ENCODE measurements around the gene CTSH. TPM values are rescaled to one million over a fixed set of nuclear protein-coding genes. Genes with fewer than 3 reads are reported as not detected.
"Not testable (repeated sequence)": the region's sequence is repeated elsewhere in the genome, so short reads cannot be mapped to it uniquely, and the experiment has no call there.

The CTSH gene
- total RNA-seq, 1 experiment from 2014 or later = 536 TPM

- no peak for DNase-seq (ENCODE audit: low spot score)
Observed at GRCh38 chr15:78889000-78889399, 55.8 kb downstream of the CTSH start.

GRCh38 chr15:78881681-78882080 is 63.2 kb downstream of the CTSH start:
- DNase-seq (ENCODE audit: low spot score) = no peak

- DNase-seq (ENCODE audit: low spot score) = no peak
Observed at GRCh38 chr15:78880813-78881212, 64.0 kb downstream of the CTSH start.

- DNase-seq (ENCODE audit: low spot score) = no peak
Observed at GRCh38 chr15:78880242-78880533, 64.7 kb downstream of the CTSH start.

GRCh38 chr15:78879517-78880241 is 65.2 kb downstream of the CTSH start:
- no peak for DNase-seq (ENCODE audit: low spot score)

- DNase-seq (ENCODE audit: low spot score) = no peak
Observed at GRCh38 chr15:78878356-78878755, 66.5 kb downstream of the CTSH start.

- DNase-seq (ENCODE audit: low spot score) = not testable (repeated sequence)
Observed at GRCh38 chr15:78876954-78877353, 67.9 kb downstream of the CTSH start.

- DNase-seq (ENCODE audit: low spot score) = no peak
Observed at GRCh38 chr15:78875107-78875914, 69.5 kb downstream of the CTSH start.

GRCh38 chr15:78873793-78874765 is 70.8 kb downstream of the CTSH start:
- DNase-seq (ENCODE audit: low spot score) = no peak

- peak; percentile 89 for DNase-seq (ENCODE audit: low spot score)
Observed at GRCh38 chr15:78872972-78873792, 71.7 kb downstream of the CTSH start.

GRCh38 chr15:78872155-78872971 is 72.5 kb downstream of the CTSH start, which contains the start of gene MORF4L1:
TSS of gene MORF4L1 (plus strand) at chr15:78872890. CDS start at chr15:78873018, 128 bp downstream.
- peak; percentile 96 for DNase-seq (ENCODE audit: low spot score)

- DNase-seq (ENCODE audit: low spot score) = not testable (repeated sequence)
Observed at GRCh38 chr15:78871483-78872127, 73.2 kb downstream of the CTSH start.

Small RNA genes within 50 kb of the gene (small RNA-seq; reads per million reads assigned to genes)
- gene RNU6-415P = not detected

Other genes with a start within 250 kb of the CTSH start
- gene ADAMTS7, start 133.6 kb downstream of the CTSH start, total RNA-seq (2014; rRNA removed; shearing (Covaris generic)) = 0.50 and 0.69 TPM in 2 replicates
- 135 and 142 TPM in 2 replicates for gene MORF4L1, start 72.2 kb downstream of the CTSH start, total RNA-seq (2014; rRNA removed; shearing (Covaris generic))
- gene RASGRF1, start 145.7 kb upstream of the CTSH start, total RNA-seq (2014; rRNA removed; shearing (Covaris generic)) = 2.5 and 4.2 TPM in 2 replicates

Measured in HT-29 (cell line).